HG02938 (cell line): Measurements from ENCODE around the gene TBC1D4.

Experiments
- ATAC-seq: cut with Tn5 transposase; IDR thresholded peaks from one replicate; pipeline ENCODE4 v1.9.1; 2021; ENCODE audit warnings: mild to moderate bottlenecking, moderate library complexity; ENCODE audit not compliant: unreplicated experiment

TBC1D4 gene

DNA sequence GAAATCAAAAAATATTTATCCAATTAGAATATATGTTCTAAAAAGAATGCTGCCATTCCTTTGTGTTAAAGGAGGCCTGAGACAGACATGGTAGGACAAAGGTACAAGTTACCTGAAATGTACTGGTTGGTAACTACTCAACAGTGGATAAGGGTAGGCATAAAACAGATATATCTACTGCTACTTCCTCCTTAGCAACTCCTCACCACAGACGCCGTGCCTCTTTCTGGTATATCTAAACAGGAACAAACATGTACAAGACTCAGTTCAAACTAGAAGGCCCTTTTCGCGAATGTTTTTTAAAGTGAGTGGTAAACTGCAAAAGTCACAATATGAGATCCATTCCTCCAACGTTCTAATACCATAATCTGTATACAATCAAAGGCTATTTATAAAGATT is 86.9 kb downstream of the TBC1D4 start:
- ATAC-seq: peak; percentile 55

- ATAC-seq: no peak
Observed at GRCh38 chr13:75393839-75394520, 88.0 kb downstream of the TBC1D4 start.

DNA sequence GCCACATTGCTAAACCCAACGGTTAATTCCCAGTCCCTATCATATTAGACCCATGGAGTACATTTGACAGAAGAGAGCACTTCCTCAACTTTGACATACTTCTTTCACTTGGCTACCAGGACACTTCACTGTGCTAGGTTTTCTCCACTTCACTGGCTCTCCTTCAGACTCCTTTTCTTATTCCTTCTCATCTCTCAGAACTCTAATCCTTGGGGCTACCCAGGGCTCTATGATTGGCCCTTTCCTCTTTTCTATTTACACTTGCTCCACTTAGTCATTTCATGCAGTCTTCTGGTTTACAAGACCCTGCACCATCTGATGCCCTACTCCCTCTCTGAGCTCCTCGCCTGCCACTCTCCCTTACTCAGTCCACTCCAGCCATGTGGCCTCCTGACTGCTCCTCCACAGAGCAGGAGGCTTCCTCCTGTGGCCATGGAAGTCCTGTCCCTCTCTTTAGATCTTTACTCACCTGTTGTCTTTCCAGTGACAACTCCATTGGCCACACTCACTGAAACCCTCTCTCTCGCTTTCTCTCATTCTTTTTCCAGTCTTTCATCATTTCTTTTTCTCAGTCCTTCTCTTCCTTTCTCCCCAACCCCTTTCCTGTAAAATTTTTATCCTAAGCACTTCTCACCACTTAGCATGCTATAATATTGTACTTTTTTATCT is 90.4 kb downstream of the TBC1D4 start:
- no peak for ATAC-seq

GRCh38 chr13:75390229-75390628 is 91.7 kb downstream of the TBC1D4 start:
- no peak for ATAC-seq

- no peak for ATAC-seq
Observed at GRCh38 chr13:75385708-75386083, 96.3 kb downstream of the TBC1D4 start.

- ATAC-seq: no peak
Observed at GRCh38 chr13:75384879-75385707, 96.9 kb downstream of the TBC1D4 start.

DNA sequence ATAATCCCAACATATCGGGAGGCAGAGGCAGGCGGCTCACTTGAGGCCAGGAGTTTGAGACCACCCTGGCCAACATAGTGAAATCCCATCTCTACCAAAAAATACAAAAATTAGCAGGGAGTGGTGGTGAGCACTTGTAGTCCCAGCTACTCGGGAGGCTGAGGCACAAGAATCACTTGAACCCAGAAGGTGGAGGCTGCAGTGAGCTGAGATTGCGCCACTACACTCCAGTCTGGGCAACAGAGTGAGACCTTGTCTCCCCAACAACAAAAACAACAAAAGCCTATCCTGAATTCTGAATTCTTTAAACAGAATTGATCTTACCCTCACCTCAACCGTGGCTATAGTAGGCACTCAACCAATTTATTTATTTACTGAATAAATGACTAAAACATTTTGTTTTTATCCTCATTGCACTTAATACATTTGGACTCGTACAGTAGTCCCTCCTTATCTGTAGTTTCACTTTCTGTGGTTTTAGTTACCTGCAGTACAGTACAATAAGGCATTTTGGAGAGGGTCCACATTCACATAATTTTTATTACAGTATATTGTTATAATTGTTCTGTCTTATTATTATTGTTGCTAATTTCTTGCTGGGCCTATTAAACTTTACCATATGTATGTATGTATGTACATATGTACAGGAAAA is 98.8 kb downstream of the TBC1D4 start:
- no peak for ATAC-seq

DNA sequence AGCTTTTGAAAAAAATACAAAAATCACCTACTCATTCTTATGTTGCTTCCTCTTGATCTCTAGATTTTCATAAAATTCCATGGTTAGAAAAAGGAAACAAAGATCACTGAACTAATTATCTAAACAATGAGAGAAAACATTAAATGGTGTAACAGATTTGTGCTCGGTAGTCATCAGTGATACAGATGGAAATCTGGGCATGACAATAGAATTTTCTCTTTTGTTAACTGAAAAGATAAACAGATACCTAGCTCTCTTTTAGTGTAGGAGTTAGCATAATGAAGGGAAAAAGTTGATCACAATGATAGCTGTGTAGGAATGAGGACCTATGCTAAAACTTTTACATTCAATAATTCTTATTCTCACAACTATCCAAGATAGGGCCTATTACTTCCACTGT is 103.7 kb downstream of the TBC1D4 start:
- no peak for ATAC-seq

DNA sequence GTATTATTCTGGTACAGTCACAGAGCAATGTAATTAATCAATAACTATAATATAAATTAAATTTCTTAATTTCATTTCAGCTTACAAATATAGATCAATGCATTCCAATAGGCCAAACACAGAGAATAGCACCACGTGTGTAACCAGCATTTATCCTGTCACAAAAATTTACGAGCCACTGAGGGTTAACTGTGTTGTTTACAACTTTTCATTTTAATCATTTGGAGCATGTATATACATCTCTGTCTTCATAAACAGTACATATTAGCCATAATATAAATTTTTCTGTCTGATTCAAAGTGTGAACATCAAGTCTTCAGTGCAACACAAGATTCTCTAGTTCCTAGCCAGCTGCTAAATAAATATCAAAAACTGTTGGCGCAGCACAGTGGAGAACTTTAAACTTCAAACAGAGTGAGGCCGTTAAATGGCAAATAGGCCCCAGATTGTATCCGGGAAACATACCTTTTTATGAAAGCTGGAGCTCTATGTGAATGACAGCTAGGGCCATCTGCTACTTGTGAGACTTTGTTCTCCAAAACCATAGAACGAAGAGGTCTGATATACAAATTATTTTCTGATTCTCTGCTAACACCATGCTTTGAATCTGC is 105.1 kb downstream of the TBC1D4 start:
- no peak for ATAC-seq

- no peak for ATAC-seq
Observed at GRCh38 chr13:75375329-75375728, 106.6 kb downstream of the TBC1D4 start.

DNA sequence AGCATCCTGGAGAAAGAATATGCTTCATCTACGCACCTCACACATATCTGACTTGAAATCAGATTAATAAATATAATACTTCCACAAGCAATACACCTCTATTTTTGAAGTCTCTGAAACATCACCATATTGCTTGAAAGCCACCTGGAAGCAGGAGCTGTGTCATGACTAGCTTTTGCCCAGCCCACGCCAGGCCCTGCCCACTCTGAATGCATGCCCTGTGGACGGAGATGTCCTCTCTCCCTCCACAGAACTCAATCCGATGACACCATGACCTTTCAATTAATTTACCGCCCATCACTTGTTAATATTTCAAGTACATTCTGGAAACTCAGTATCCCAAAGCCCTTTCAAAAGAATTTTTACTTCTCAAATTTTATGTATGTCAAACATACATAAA is 108.0 kb downstream of the TBC1D4 start:
- ATAC-seq: no peak

DNA sequence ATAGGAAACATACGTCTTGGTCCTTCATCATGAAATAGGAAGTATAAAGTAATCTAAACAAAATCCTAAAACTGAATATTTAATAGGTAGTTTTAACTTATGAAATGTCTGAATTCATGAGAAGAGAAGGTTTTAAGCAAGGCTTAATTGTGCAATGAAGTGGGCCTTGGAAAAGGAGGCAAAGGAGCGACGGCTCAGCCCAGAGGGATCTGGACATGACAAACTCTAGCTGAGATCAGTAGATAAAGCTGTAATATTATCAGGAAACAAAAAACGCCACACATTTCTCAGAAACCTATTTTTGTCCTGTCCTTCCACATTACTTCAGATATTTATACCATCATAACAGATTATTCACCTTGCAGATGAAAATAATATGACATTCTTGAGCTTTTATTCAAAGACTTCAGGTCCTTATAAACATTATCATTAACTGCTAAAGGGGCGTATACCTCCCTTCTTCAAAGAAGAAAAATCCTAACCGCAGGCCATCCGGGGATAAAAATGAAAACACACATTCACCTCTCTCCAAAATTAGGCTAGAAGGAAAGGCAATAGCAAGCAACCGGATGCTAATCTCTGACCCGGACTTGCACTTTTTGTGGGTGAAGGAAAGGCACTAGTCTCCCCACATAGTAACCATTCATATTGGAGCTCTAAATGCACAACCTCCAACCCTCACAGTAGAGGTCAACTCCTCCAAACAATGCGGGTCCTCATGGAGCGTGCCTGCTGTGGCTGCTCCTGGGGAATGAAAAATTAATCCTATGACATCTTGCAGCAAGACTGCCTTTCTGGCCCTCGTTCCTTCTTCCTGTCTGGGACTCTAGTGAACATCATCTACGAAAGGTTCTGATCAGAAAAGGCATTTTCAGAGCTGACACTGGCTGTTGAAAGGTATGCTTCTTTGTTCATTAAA is 108.8 kb downstream of the TBC1D4 start:
- ATAC-seq: no peak

DNA sequence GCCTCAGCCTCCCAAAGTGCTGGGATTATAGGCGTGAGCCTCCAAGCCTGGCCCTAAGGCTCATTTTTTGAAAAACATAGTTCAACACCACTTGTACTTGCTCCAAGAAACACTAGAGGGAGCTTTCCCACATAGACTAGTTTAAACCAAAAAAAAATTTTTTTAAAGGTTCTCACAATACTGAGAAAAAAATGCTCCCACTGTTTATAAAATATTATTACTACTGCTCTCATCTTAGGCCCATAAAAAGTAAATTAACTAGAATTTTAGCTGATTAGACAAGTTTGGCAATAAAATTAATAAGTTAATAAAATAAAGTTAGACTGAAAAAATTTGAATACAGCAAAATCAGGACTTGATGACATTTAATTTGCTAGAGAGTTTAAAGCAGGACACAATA is 109.5 kb downstream of the TBC1D4 start:
- peak; percentile 66 for ATAC-seq

DNA sequence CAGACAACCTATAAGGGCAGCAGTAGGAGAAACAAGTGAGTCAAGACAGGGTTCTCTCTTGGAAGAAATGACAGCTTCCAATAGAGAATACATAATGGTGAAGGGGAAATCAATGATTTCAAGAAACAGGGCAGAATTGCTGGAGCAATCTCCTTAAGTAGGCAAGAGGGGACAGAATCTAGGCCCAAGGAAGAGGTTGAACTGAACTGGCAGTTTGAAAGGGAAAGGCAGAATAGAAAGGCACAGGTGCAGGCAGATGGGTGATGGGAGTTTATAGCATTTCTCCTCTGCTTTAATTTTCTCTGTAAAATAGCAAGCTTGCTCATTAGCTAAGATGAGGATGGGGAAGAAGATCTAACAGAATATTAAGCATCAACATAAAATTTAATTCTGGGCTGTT is 110.8 kb downstream of the TBC1D4 start:
- ATAC-seq: no peak

GRCh38 chr13:75370774-75371173 is 111.2 kb downstream of the TBC1D4 start:
- no peak for ATAC-seq

DNA sequence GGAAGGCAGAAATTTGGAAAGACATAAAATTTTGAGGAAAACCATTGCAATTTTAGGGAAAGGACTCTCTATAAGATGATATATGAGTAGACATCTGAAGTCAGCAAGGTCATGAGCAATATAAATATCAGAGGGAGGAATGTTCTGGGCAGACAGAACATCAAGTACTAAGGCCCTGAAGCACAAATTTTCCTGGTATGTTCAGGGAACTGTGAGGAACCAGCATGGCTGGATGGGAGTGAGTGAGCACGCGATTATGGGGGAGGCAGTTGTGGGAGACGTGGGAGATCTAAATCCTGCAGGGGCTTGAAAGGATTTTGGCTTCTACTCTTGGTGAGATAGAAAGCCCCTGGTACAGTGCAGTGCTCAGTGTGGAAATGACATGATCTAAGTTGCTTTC is 112.0 kb downstream of the TBC1D4 start:
- ATAC-seq: no peak

DNA sequence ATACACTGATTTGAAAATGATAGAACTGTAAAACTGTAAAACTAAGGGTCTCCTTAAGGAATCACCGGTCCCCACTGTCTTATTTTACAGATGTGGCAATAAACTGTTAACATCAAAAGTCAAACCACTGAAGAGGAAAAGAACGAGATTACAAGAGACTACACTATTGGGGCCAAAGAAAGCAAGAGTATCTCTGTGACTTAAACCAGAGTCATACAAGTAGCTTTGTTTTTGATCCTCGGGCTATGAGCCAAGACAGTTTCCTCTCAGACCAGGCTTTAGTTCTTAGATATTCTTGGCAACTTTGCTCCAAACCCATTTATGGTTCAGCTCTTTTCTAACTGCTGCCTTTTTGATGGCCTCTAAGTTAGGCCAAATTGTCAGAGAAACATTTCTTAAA is 113.8 kb downstream of the TBC1D4 start:
- ATAC-seq: no peak

- no peak for ATAC-seq
Observed at GRCh38 chr13:75366380-75367280, 115.3 kb downstream of the TBC1D4 start.

DNA sequence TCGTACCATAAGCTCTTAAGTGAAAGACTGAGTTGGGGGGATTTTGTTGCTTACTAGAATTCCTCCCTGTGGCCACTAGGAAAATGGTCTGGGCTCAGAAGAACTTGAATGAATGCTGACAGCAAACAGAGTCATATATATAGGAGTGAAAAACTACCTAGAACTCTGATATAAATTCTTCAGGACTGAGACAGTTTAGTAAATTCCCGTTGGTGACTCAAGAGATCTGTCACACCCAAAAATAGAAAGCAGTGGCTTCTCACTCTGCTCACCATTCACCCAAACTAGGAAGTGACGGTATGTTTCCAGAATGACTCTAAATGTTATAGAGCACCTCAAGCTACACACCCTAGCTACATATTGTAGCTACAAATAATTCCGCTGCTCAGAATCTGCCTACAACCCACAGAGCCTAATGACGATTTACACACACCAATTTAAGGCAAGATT is 116.2 kb downstream of the TBC1D4 start:
- ATAC-seq: peak; percentile 95
